ENCODE measurements around the gene SEL1L2.

Gene SEL1L2

DNA sequence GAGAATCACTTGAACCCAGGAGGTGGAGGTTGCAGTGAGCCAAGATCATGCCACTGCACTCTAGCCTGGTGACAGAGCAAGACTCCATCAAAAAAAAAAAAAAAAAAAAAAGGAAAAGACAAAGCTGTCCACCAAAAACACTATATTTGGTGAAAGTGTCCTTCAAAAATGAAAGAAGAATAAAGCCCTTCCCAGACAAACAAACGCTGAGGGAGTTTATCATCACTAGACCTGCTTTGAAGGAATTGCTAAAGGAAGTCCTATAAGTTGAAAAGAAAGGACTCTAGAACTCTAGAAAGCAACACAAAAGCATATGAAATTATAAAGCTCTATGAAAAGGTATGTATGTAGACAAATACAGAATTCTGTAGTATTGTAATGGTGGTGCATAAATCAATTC lies 98.8 kb downstream of the SEL1L2 start:
- Histone ChIP-seq H3K4me1 (ENCODE audit: control insufficient read depth, insufficient read depth, low read length) (no peaks in the 10 kb centered on the region), H3K36me3 (ENCODE audit: control insufficient read depth, insufficient read depth, low read length) (no peaks in the 10 kb centered on the region), H3K9me3 (ENCODE audit: control insufficient read depth, insufficient read depth, low read depth, low read length) (peaks cover 27% of the 10 kb centered on the region; the same call in 1 of the 2 replicates), H3K9ac (ENCODE audit: low read length) (no peak overlapping the region), H3K27me3 (ENCODE audit: control insufficient read depth, insufficient read depth, low read length) (no peaks in the 10 kb centered on the region), H3K4me3 (ENCODE audit: low read depth, low read length) (no peak overlapping the region), H3K27ac (ENCODE audit: low read depth, low read length) (no peak overlapping the region)

DNA sequence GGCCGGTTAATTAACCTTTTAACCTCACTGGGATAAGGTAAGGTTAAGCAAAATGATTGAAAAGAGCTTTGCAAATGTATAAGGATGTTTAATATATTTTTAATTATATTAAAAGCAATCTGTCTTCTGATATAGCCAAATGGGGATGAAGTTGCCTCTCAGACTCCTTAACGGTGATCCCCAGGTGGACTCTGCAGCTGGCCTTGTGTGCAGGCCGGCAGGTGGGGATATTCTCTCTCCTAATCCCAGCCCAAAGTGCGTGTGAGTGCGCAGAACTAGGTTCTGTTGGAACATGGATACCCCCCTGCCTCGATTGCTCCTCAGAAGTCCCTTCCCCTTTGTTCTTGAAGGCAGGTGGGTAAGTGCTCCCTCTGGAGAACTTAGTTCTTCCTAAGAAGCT lies 105.6 kb downstream of the SEL1L2 start:
- Histone ChIP-seq H3K9ac (ENCODE audit: low read length) (no peak overlapping the region), H3K27ac (ENCODE audit: low read depth, low read length) (no peak overlapping the region), H3K9me3 (ENCODE audit: control insufficient read depth, insufficient read depth, low read depth, low read length) (no peaks in the 10 kb centered on the region), H3K4me3 (ENCODE audit: low read depth, low read length) (no peak overlapping the region), H3K27me3 (ENCODE audit: control insufficient read depth, insufficient read depth, low read length) (no peaks in the 10 kb centered on the region), H3K4me1 (ENCODE audit: control insufficient read depth, insufficient read depth, low read length) (no peaks in the 10 kb centered on the region), H3K36me3 (ENCODE audit: control insufficient read depth, insufficient read depth, low read length) (no peaks in the 10 kb centered on the region)

DNA sequence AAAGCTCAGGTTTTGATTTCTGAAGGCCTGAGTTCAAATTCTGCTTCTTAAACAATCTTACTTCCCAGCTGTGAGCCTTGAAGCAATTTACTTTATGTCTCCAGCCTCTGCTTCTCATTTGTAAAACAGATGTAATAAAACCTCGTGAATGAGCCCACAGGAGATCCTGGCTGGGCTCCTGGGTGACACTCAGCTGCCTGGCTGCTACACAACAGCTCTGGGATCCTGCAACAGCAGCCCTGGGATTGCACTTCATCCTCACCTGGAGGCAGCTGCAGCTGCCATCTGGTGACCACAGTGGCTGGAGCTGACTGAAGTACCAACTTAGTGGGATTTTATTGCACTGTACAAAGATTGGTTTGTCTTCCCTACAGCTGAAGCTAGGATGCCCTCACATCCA lies 107.0 kb downstream of the SEL1L2 start:
- Histone ChIP-seq H3K27me3 (ENCODE audit: control insufficient read depth, insufficient read depth, low read length) (no peaks in the 10 kb centered on the region), H3K4me3 (ENCODE audit: low read depth, low read length) (no peak overlapping the region), H3K4me1 (ENCODE audit: control insufficient read depth, insufficient read depth, low read length) (no peaks in the 10 kb centered on the region), H3K9me3 (ENCODE audit: control insufficient read depth, insufficient read depth, low read depth, low read length) (no peaks in the 10 kb centered on the region), H3K27ac (ENCODE audit: low read depth, low read length) (no peak overlapping the region), H3K9ac (ENCODE audit: low read length) (no peak overlapping the region), H3K36me3 (ENCODE audit: control insufficient read depth, insufficient read depth, low read length) (no peaks in the 10 kb centered on the region)

DNA sequence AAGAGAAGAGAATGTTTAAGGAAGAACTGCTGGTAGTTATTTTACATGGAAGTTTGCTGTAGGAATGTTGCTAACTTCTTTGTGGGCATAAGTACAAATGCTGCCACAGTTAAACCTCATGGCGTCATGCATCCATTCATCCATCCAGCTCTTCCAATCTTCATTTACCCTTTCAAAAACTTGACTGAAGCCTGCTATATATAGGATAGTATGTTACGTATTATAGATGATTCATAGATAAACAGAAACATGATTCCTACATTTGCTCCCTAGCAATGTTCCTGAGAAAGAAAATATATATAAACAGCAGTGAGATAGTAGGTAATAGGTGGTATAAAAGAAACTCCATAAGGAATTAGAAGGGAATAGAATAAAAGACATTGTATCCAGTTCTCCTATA lies 111.8 kb downstream of the SEL1L2 start:
- H3K9me3 ChIP-seq (ENCODE audit: control insufficient read depth, insufficient read depth, low read depth, low read length): no peaks in the 10 kb centered on the region
- H3K4me1 ChIP-seq (ENCODE audit: control insufficient read depth, insufficient read depth, low read length): peaks cover 35% of the 10 kb centered on the region
- H3K4me3 ChIP-seq (ENCODE audit: low read depth, low read length): no peak overlapping the region
- H3K27ac ChIP-seq (ENCODE audit: low read depth, low read length): no peak overlapping the region
- no peaks in the 10 kb centered on the region for H3K36me3 ChIP-seq (ENCODE audit: control insufficient read depth, insufficient read depth, low read length)
- H3K9ac ChIP-seq (ENCODE audit: low read length): no peak overlapping the region
- H3K27me3 ChIP-seq (ENCODE audit: control insufficient read depth, insufficient read depth, low read length): no peaks in the 10 kb centered on the region

DNA sequence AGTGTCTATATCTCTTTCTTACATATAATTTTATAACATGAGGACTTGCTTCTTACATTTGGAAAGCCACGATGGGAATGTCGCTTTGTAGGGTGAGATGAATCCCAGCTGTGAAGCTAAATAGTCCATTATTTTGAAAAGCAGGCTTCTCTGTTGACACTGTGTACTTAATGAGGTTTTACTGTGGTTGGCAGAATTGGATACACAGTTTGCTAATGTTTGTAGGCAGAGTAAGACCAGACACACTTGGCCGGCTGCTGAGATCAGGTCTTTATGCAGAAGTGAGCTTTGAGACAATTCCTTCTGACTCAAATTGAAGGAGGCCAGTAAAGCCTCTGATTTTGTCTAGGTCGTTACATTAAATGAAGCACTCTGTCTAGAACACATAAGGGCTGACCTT lies 112.6 kb downstream of the SEL1L2 start:
- Histone ChIP-seq H3K4me3 (ENCODE audit: low read depth, low read length) (no peak overlapping the region), H3K9ac (ENCODE audit: low read length) (no peak overlapping the region), H3K36me3 (ENCODE audit: control insufficient read depth, insufficient read depth, low read length) (no peaks in the 10 kb centered on the region), H3K27me3 (ENCODE audit: control insufficient read depth, insufficient read depth, low read length) (no peaks in the 10 kb centered on the region), H3K9me3 (ENCODE audit: control insufficient read depth, insufficient read depth, low read depth, low read length) (no peaks in the 10 kb centered on the region), H3K4me1 (ENCODE audit: control insufficient read depth, insufficient read depth, low read length) (peaks cover 35% of the 10 kb centered on the region), H3K27ac (ENCODE audit: low read depth, low read length) (no peak overlapping the region)

DNA sequence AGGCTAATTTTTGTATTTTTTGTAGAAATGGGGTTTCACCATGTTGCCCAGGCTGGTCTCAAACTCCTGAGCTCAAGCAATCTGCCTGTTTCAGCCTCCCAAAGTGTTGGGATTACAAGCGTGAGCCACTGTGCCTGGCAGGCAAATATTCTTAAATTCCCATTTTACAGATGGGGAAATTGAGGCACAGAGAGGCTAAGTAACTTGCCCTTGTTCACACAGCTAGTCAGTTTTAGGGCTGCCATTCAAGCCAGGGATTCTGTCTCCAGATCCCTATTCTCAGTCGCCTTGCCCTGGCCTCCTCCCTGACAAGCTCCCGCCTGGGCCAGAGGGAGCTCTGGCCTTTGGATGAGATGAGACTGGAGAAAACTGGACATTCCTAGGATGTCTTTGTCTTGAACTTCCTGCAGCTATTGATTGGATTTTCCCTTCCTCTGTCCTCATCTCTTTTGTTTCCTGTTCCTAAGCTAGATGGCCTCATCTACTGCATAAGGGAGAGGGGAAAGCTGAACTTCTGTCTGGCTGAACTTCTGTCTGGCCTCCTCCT lies 115.1 kb downstream of the SEL1L2 start:
- no peaks in the 10 kb centered on the region for H3K36me3 ChIP-seq (ENCODE audit: control insufficient read depth, insufficient read depth, low read length)
- no peaks in the 10 kb centered on the region for H3K9me3 ChIP-seq (ENCODE audit: control insufficient read depth, insufficient read depth, low read depth, low read length)
- H3K9ac ChIP-seq (ENCODE audit: low read length): no peak overlapping the region
- no peak overlapping the region for H3K4me3 ChIP-seq (ENCODE audit: low read depth, low read length)
- H3K27ac ChIP-seq (ENCODE audit: low read depth, low read length): peak overlapping the region; percentile 64; the same call in 1 of the 2 replicates
- no peaks in the 10 kb centered on the region for H3K27me3 ChIP-seq (ENCODE audit: control insufficient read depth, insufficient read depth, low read length)
- peaks cover 35% of the 10 kb centered on the region for H3K4me1 ChIP-seq (ENCODE audit: control insufficient read depth, insufficient read depth, low read length)

DNA sequence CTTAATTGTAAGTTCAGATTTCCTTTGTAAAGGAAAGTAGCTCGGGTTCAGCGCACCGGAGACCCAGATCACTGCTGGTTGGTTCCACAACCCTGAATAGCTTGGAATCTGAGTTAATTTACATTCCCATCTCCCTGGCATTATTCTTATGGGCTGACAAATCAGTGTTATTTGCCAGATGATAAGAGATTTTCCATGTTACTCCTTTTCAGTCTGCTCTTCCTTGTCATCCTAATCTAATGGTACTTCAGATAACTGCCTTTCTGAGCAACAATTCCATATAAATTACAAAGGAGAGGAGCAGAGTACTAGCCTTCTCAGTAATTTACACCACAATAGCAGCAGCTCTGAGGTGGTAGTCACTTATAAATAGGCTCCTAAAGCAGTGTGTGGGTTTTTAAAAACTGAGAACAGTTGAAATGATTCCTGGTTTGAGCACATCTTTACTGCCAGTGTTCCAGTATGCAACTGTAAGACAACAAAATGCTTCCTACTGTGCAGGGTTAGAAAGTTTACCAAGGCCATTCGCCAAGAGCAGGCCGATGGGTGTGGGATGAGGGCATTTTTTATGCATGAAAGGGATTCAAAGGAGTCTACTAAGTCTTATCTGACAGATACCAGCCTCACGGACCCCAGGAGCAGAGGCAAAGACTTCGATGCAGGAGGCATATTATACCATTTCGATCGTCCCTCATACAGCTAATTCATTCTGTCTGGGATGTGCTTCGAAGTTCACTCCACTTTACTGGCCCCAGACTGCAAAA lies 115.8 kb downstream of the SEL1L2 start:
- Histone ChIP-seq H3K36me3 (ENCODE audit: control insufficient read depth, insufficient read depth, low read length) (no peaks in the 10 kb centered on the region), H3K9ac (ENCODE audit: low read length) (peak overlapping the region; percentile 28), H3K27ac (ENCODE audit: low read depth, low read length) (peak overlapping the region; percentile 64), H3K4me3 (ENCODE audit: low read depth, low read length) (peak overlapping the region; percentile 39), H3K9me3 (ENCODE audit: control insufficient read depth, insufficient read depth, low read depth, low read length) (no peaks in the 10 kb centered on the region), H3K4me1 (ENCODE audit: control insufficient read depth, insufficient read depth, low read length) (peaks cover 35% of the 10 kb centered on the region), H3K27me3 (ENCODE audit: control insufficient read depth, insufficient read depth, low read length) (no peaks in the 10 kb centered on the region)

DNA sequence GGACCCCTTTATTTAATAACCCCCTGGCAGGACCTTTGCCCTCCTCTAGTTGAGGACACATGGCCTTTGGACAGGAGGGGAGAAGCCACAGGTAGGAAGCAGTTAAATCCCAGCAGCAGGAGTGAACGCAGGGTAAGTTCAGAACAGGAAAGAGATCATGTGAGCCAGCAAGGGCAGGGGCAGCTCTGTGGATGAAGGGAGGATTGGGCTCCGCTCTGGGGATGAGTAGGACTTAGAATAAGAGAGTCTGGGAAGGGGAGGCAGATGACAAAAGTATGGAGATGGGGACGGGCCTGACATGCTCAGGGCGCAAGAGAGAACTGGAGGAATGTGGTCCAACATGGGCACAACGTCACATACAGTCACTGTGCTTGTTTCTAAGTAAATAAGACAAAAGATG lies 116.6 kb downstream of the SEL1L2 start:
- H3K27ac ChIP-seq (ENCODE audit: low read depth, low read length): peak overlapping the region; percentile 64
- no peaks in the 10 kb centered on the region for H3K9me3 ChIP-seq (ENCODE audit: control insufficient read depth, insufficient read depth, low read depth, low read length)
- peaks cover 35% of the 10 kb centered on the region for H3K4me1 ChIP-seq (ENCODE audit: control insufficient read depth, insufficient read depth, low read length)
- H3K9ac ChIP-seq (ENCODE audit: low read length): peak overlapping the region; percentile 45
- H3K27me3 ChIP-seq (ENCODE audit: control insufficient read depth, insufficient read depth, low read length): no peaks in the 10 kb centered on the region
- peak overlapping the region; percentile 39 for H3K4me3 ChIP-seq (ENCODE audit: low read depth, low read length)
- no peaks in the 10 kb centered on the region for H3K36me3 ChIP-seq (ENCODE audit: control insufficient read depth, insufficient read depth, low read length)

DNA sequence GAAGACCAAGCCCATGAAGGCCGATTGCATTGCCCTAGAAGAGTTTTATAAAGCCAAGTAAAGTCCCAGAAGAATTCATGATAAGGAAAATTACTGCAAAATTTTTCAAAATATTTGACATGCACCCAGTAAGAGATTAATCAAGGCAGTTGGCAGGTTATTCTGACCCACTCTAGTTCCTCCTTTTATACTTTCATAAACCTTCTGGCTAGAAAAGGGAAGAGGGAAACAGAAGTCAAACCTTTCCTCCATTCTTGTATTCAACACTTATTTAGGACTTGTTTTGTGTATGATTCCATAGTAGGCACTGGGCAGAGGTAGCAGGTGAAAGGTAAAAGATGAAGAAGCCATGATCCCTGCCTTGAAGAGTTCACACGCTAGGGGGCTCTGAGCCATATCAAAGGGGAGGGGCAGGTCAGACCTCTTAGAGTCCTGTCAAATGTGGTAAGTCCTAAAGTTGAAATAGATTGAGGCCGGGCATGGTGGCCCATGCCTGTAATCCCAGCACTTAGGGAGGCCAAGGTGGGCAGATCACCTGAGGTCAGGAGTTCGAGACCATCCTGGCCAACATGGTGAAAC lies 120.2 kb downstream of the SEL1L2 start:
- peaks cover 24% of the 10 kb centered on the region for H3K4me1 ChIP-seq (ENCODE audit: control insufficient read depth, insufficient read depth, low read length)
- no peaks in the 10 kb centered on the region for H3K9me3 ChIP-seq (ENCODE audit: control insufficient read depth, insufficient read depth, low read depth, low read length)
- no peak overlapping the region for H3K4me3 ChIP-seq (ENCODE audit: low read depth, low read length)
- H3K27me3 ChIP-seq (ENCODE audit: control insufficient read depth, insufficient read depth, low read length): no peaks in the 10 kb centered on the region
- no peak overlapping the region for H3K9ac ChIP-seq (ENCODE audit: low read length)
- no peak overlapping the region for H3K27ac ChIP-seq (ENCODE audit: low read depth, low read length)
- H3K36me3 ChIP-seq (ENCODE audit: control insufficient read depth, insufficient read depth, low read length): no peaks in the 10 kb centered on the region

DNA sequence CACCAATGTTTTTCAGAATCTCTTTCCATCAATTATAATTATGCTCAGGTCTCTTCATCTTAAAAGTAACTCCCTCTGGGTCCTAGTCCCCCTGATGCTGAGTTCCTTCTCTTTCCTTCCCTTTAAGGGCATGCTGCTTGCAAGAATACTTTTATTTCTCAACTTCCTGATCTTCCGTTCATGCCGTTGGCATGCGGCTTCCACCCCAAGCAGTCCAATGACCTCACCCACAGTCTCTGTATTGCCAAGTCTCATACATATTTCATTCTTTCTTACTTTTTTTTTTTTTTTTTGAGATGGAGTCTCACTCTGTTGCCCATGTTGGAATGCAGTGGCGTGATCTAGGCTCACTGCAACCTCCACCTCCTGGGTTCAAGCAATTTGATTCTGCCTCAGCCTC lies 122.1 kb downstream of the SEL1L2 start:
- H3K9me3 ChIP-seq (ENCODE audit: control insufficient read depth, insufficient read depth, low read depth, low read length): no peaks in the 10 kb centered on the region

DNA sequence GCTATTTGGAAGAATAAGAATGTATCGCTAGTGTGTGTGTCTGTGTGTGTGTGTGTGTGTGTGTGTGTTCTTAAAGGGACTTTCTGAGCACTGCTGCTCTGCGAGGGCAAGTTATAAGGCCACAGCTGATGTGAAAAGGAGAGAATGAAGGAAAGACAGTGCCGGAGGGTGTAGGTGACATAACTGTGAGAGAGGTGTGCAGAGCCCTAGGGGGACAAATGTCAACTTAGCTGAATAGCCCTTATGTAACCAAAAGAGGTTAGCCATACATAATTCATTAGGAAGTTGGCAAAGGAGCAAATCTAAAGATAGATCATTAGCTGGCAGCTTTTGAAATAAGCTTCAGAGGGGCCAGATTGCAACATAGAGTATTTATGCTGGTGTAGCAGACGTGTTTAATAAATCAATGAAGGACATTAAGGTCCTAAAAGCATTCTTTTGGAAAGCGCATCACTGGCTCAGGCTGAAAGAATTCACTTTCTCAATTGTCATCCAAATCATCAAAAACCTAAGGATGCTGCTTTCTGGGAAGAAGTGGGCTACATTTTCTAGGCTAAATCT lies 124.5 kb downstream of the SEL1L2 start:
- Histone ChIP-seq H3K27ac (ENCODE audit: low read depth, low read length) (no peak overlapping the region), H3K4me3 (ENCODE audit: low read depth, low read length) (no peak overlapping the region)

More for the DNA sequence above, 122.1 kb downstream of the SEL1L2 start:
- Histone ChIP-seq H3K27me3 (ENCODE audit: control insufficient read depth, insufficient read depth, low read length) (no peaks in the 10 kb centered on the region), H3K4me3 (ENCODE audit: low read depth, low read length) (no peak overlapping the region), H3K27ac (ENCODE audit: low read depth, low read length) (no peak overlapping the region), H3K4me1 (ENCODE audit: control insufficient read depth, insufficient read depth, low read length) (peaks cover 7% of the 10 kb centered on the region), H3K36me3 (ENCODE audit: control insufficient read depth, insufficient read depth, low read length) (no peaks in the 10 kb centered on the region), H3K9ac (ENCODE audit: low read length) (no peak overlapping the region)

More for the DNA sequence above, 124.5 kb downstream of the SEL1L2 start:
- peaks cover 7% of the 10 kb centered on the region for H3K4me1 ChIP-seq (ENCODE audit: control insufficient read depth, insufficient read depth, low read length)
- no peaks in the 10 kb centered on the region for H3K9me3 ChIP-seq (ENCODE audit: control insufficient read depth, insufficient read depth, low read depth, low read length)
- no peak overlapping the region for H3K9ac ChIP-seq (ENCODE audit: low read length)
- H3K36me3 ChIP-seq (ENCODE audit: control insufficient read depth, insufficient read depth, low read length): no peaks in the 10 kb centered on the region
- no peaks in the 10 kb centered on the region for H3K27me3 ChIP-seq (ENCODE audit: control insufficient read depth, insufficient read depth, low read length)
